GM12873 (cell line): ENCODE measurements around the gene ANKS1A.

Source experiments
- TF ChIP-seq, protein P1 (sequence below): IDR thresholded peaks from 2 replicates; pipeline ENCODE4 v1.5.1; 2012; ENCODE audit warnings: low read depth, mild to moderate bottlenecking, moderate library complexity, low read length, control low read depth; ENCODE audit not compliant: insufficient read depth; ENCODE audit errors: missing control alignments

Gene ANKS1A

DNA sequence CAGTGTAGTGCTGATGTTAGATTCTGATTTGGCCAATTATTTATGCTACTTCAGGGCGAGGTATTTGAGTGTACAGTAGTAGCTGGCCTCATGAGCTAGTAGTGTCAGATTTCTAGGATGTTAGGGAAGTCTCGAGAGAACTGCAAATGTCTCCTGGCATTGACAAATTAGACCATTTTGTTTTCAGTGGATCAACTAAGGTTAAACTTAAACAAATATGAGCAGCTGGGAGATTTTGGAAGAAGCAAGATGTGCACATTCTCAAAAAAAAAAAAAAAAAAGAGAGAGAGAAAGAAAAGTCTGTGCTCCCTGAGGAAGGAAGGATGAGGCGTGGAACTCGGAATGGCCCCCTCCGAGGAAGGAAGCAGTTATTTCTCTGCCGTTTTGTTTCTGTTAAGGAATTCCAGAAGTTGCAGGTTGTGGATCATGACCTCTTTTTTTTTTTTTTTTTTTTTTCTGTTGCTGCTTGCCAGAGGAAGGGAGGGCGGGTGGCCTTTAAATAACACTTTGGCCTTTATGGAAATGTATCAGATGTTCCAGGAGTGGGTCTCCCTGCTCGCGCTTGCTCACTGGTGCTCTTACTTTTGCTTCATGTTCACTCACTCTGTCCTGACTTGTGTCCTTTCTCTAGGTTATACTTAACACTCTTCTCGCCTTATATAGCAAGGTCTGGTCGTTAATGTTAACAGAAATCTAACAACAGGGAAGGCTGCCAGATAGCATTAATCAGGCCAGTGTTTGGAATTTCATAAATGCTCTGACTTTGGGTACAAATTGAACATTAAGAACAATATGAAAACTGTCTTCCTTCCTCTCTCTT lies 127.7 kb downstream of the ANKS1A start:
- TF ChIP-seq, protein P1, sequence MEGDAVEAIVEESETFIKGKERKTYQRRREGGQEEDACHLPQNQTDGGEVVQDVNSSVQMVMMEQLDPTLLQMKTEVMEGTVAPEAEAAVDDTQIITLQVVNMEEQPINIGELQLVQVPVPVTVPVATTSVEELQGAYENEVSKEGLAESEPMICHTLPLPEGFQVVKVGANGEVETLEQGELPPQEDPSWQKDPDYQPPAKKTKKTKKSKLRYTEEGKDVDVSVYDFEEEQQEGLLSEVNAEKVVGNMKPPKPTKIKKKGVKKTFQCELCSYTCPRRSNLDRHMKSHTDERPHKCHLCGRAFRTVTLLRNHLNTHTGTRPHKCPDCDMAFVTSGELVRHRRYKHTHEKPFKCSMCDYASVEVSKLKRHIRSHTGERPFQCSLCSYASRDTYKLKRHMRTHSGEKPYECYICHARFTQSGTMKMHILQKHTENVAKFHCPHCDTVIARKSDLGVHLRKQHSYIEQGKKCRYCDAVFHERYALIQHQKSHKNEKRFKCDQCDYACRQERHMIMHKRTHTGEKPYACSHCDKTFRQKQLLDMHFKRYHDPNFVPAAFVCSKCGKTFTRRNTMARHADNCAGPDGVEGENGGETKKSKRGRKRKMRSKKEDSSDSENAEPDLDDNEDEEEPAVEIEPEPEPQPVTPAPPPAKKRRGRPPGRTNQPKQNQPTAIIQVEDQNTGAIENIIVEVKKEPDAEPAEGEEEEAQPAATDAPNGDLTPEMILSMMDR = no peak

DNA sequence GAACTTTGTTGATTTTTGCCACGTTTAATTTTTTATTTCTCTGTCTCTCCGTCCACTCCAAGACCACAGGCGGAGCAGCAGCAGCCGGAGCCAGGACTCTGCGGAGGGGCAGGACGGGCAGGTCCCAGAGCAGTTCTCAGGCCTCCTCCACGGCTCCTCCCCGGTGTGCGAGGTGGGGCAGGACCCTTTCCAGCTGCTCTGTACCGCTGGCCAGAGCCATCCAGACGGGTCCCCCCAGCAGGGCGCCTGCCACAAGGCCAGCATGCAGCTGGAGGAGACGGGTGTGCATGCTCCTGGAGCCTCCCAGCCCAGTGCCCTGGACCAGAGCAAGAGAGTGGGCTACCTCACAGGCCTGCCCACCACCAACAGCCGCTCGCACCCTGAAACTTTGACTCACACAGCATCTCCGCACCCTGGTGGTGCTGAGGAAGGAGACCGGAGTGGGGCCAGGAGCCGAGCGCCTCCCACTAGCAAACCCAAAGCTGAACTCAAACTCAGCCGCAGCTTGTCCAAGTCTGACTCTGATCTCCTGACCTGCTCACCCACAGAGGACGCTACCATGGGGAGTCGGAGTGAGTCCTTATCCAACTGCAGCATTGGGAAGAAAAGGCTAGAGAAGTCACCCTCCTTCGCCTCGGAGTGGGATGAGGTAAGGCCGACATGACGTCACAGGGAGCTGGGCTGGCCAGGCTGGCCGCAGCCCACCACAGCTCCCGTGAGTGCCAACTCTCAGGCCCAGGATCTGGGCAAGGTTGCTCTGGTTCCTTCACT lies 128.5 kb downstream of the ANKS1A start:
- TF ChIP-seq, protein P1 = no peak

GRCh38 chr6:35018182-35018519 lies 129.1 kb downstream of the ANKS1A start:
- TF ChIP-seq, protein P1 = no peak

- TF ChIP-seq, protein P1 = no peak
Observed at GRCh38 chr6:35018746-35019145, 129.7 kb downstream of the ANKS1A start.

GRCh38 chr6:35019171-35019570 lies 130.1 kb downstream of the ANKS1A start:
- TF ChIP-seq, protein P1 = no peak

GRCh38 chr6:35019831-35020230 lies 130.8 kb downstream of the ANKS1A start:
- TF ChIP-seq, protein P1 = no peak

DNA sequence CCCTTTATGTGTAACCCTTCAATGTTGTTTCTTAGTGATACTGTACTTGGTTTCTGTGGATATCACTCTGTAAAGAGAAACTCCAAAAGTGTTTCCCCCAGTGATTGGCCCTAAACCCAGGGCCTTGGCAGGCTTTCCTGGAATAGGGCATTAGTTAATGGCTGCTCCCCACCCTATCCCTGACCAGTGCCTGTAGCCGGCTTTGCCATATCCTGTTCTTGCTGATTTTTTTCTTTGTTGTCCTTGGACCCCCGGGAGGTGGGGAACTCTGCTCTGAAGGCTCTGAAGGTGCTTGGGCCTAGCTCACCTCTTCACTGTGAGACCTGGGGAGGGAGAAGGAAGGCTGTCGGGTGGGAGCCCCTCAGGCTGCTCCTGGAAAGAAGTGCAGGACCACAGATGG lies 131.9 kb downstream of the ANKS1A start:
- TF ChIP-seq, protein P1 = no peak
